ENCODE results near the gene SLC6A16.

Gene SLC6A16

GRCh38 chr19:49266409-49266808, 58.6 kb downstream of the SLC6A16 start:
- DNase-seq (ENCODE audit: low read depth) = peak; percentile 35

GRCh38 chr19:49264258-49264657, 60.7 kb downstream of the SLC6A16 start:
- no peak for DNase-seq (ENCODE audit: low read depth)

- DNase-seq (ENCODE audit: low read depth) = no peak
Observed at GRCh38 chr19:49261602-49262001, 63.4 kb downstream of the SLC6A16 start.

GRCh38 chr19:49256691-49257090, 68.3 kb downstream of the SLC6A16 start:
- DNase-seq (ENCODE audit: low read depth) = no peak

- no peak for DNase-seq (ENCODE audit: low read depth)
Observed at GRCh38 chr19:49255674-49256073, 69.3 kb downstream of the SLC6A16 start.

- no peak for DNase-seq (ENCODE audit: low read depth)
Observed at GRCh38 chr19:49249933-49250332, 75.1 kb downstream of the SLC6A16 start.

- DNase-seq (ENCODE audit: low read depth) = no peak
Observed at GRCh38 chr19:49247676-49248075, 77.3 kb downstream of the SLC6A16 start.

- DNase-seq (ENCODE audit: low read depth) = no peak
Observed at GRCh38 chr19:49244256-49244655, 80.7 kb downstream of the SLC6A16 start.

- no peak for DNase-seq (ENCODE audit: low read depth)
Observed at GRCh38 chr19:49243726-49244125, 81.3 kb downstream of the SLC6A16 start.

- no peak for DNase-seq (ENCODE audit: low read depth)
Observed at GRCh38 chr19:49243129-49243528, 81.9 kb downstream of the SLC6A16 start.

GRCh38 chr19:49241769-49242168, 83.2 kb downstream of the SLC6A16 start:
- no peak for DNase-seq (ENCODE audit: low read depth)
